Progenitor cell of endocrine pancreas (in vitro differentiated cells): ENCODE results near the gene MAZ. TPM values are rescaled to one million over a fixed set of nuclear protein-coding genes. Genes with fewer than 3 reads are reported as not detected.

Experiments used
- DNase-seq: peaks from one replicate; pipeline ENCODE4 v3.0.0; 2021; ENCODE audit warnings: low spot score; ENCODE audit not compliant: unreplicated experiment
- H3K27ac Mint-ChIP-seq: 2 replicates; pipeline ENCODE4 v1.8.0; 2021; ENCODE audit warnings: mild to moderate bottlenecking, moderate library complexity, mixed read lengths
- H3K27me3 Mint-ChIP-seq: 2 replicates; pipeline ENCODE4 v1.8.0; 2021; ENCODE audit warnings: mixed read lengths
- H3K36me3 Mint-ChIP-seq: 2 replicates; pipeline ENCODE4 v1.8.0; 2022; ENCODE audit warnings: mixed read lengths; ENCODE audit not compliant: insufficient read depth
- H3K4me1 Mint-ChIP-seq: 2 replicates; pipeline ENCODE4 v1.8.0; 2021; ENCODE audit warnings: low read depth, mixed read lengths
- H3K4me3 Mint-ChIP-seq: 2 replicates; pipeline ENCODE4 v1.8.0; 2021; ENCODE audit warnings: low read depth, mild to moderate bottlenecking, moderate library complexity, mixed read lengths
- H3K9me3 Mint-ChIP-seq: 2 replicates; pipeline ENCODE4 v1.8.0; 2021; ENCODE audit warnings: low read depth, mixed read lengths
- CTCF ChIP-seq: fragments of 200-600 bp; sonication (generic); IDR thresholded peaks from one replicate; pipeline ENCODE4 v1.5.0; 2021; ENCODE audit warnings: antibody characterized with exemption, mild to moderate bottlenecking; ENCODE audit not compliant: unreplicated experiment
- total RNA-seq: library from RNA; stranded (reverse); gene quantifications from 2 replicates; pipeline ENCODE4 v1.2.1, GENCODE V29; 2021

Gene MAZ
- total RNA-seq, 1 donor from 2014 or later, result 347 TPM

- Mint-ChIP-seq H3K27ac (no peak overlapping the region), H3K27me3 (peaks cover 14% of the 10 kb centered on the region), H3K4me3 (peak overlapping the region; percentile 59), H3K9me3 (no peaks in the 10 kb centered on the region), H3K4me1 (peaks cover 33% of the 10 kb centered on the region), H3K36me3 (peaks cover 10% of the 10 kb centered on the region)
- DNase-seq, result no peak
- TF ChIP-seq CTCF, result no peak
These were observed 6.7 kb downstream of the MAZ start for GRCh38 chr16:29812754-29813643.

- no peak for TF ChIP-seq CTCF
- no peak overlapping the region for H3K4me3 Mint-ChIP-seq
- no peak overlapping the region for H3K27ac Mint-ChIP-seq
- peaks cover 31% of the 10 kb centered on the region for H3K4me1 Mint-ChIP-seq
- DNase-seq, result no peak
- H3K9me3 Mint-ChIP-seq, result no peaks in the 10 kb centered on the region
- peaks cover 14% of the 10 kb centered on the region for H3K27me3 Mint-ChIP-seq
- H3K36me3 Mint-ChIP-seq, result peaks cover 11% of the 10 kb centered on the region
These were observed 7.6 kb downstream of the MAZ start for GRCh38 chr16:29813644-29814562.

GRCh38 chr16:29814592-29814991 lies 8.3 kb downstream of the MAZ start:
- peak overlapping the region; percentile 85 for H3K4me3 Mint-ChIP-seq
- H3K27ac Mint-ChIP-seq, result no peak overlapping the region
- H3K9me3 Mint-ChIP-seq, result no peaks in the 10 kb centered on the region
- peaks cover 34% of the 10 kb centered on the region for H3K4me1 Mint-ChIP-seq
- no peak for DNase-seq
- no peak for TF ChIP-seq CTCF
- H3K27me3 Mint-ChIP-seq, result peaks cover 14% of the 10 kb centered on the region
- peaks cover 15% of the 10 kb centered on the region for H3K36me3 Mint-ChIP-seq

DNA sequence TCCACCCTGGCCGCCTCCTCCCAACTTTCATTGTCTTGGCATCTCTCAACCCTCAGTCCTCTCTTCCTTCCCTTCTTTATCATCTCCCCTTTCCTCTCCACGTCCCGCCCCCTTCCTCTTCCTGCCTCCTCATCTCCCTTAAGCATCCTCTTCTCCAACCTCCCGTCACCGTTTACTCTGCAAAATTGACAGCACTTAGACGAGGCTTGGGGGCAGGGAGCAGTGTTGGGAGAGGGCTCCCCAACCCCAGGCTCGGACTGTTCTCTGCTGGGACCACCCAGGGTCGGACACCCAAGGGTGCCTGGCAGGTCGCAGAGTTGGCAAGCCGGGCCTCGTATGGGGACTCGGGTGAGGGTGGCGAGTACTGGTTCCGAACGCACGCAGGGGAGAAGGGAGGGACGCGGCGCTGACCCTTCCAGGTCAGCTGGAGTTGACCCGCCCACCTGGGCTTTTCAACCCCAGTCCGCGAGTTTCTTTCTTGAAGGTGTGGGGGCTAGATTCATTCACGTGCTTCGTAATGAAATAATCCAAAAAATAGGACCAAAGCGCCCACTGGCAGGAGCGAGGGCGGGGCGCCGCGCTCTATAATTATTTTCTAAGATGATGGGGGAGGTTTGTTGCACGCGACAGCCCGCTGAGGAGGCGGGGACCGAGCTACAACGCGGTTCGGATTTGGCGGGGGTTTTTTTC lies 8.8 kb downstream of the MAZ start:
- no peak for TF ChIP-seq CTCF
- Mint-ChIP-seq H3K27ac (peak overlapping the region; percentile 96), H3K36me3 (peaks cover 15% of the 10 kb centered on the region), H3K4me3 (peak overlapping the region; percentile 85), H3K9me3 (no peaks in the 10 kb centered on the region), H3K4me1 (peaks cover 38% of the 10 kb centered on the region), H3K27me3 (peaks cover 14% of the 10 kb centered on the region)
- no peak for DNase-seq
